ENCODE results near the gene FXR1. TPM values are rescaled to one million over a fixed set of nuclear protein-coding genes. Genes with fewer than 3 reads are reported as not detected.

The FXR1 gene
- total and polyA plus RNA-seq, 4 donors: 18.6 to 72.9 (median 46.6) TPM

- no peak for TF ChIP-seq NR2F2 (IDR thresholded peaks at IDR 0.05)
- TF ChIP-seq REST (IDR thresholded peaks at IDR 0.05): no peak
- no peak for TF ChIP-seq TAF1 (conservative IDR thresholded peaks at IDR 0.05)
- no peak for TF ChIP-seq MAX (IDR thresholded peaks at IDR 0.05)
- TF ChIP-seq ZBTB33 (IDR thresholded peaks at IDR 0.05): no peak
- TF ChIP-seq SP1 (IDR thresholded peaks at IDR 0.05): no peak
- TF ChIP-seq CTCF (IDR thresholded peaks at IDR 0.05; ENCODE audit: low read depth, low read length, missing input control): no peak
- TF ChIP-seq JUND (IDR thresholded peaks at IDR 0.05): no peak
- no peak for TF ChIP-seq YY1 (IDR thresholded peaks at IDR 0.05)
- no peak for TF ChIP-seq ATF3 (IDR thresholded peaks at IDR 0.05)
- TF ChIP-seq FOXA1 (IDR thresholded peaks at IDR 0.05): no peak
- TF ChIP-seq HNF4G (IDR thresholded peaks at IDR 0.05): no peak
- TF ChIP-seq RAD21 (IDR thresholded peaks at IDR 0.05): no peak
- no peak for DNase-seq (ENCODE audit: low spot score)
- Histone ChIP-seq H3K27ac (ENCODE audit: low read depth in 1 of 2, low read length in 2 of 2) (no peak overlapping the region), H3K4me3 (ENCODE audit: low read depth in 1 of 3, low read length in 3 of 3) (no peak overlapping the region), H3K9ac (ENCODE audit: low read depth in 1 of 2, low read length in 2 of 2) (no peak overlapping the region), H3K9me3 (ENCODE audit: control insufficient read depth in 4 of 4, low read length in 3 of 4) (no peaks in the 10 kb centered on the region), H3K4me1 (ENCODE audit: control insufficient read depth in 4 of 4, insufficient read depth in 4 of 4, low read length in 3 of 4) (peaks cover 0 to 8% (median 0%) of the 10 kb centered on the region in 4 donors), H3K36me3 (ENCODE audit: control insufficient read depth in 4 of 4, insufficient read depth in 3 of 4, low read depth in 1 of 4, low read length in 3 of 4) (no peaks in the 10 kb centered on the region), H3K27me3 (ENCODE audit: control insufficient read depth in 4 of 4, insufficient read depth in 4 of 4, low read length in 3 of 4) (no peaks in the 10 kb centered on the region)
- 94% methylated on average over 7 of the region's 7 CpGs for WGBS
Observed at GRCh38 chr3:181006541-181006940, 94.1 kb downstream of the FXR1 start.

- Histone ChIP-seq H3K4me1 (ENCODE audit: control insufficient read depth in 4 of 4, insufficient read depth in 4 of 4, low read length in 3 of 4) (peaks cover 0 to 8% (median 0%) of the 10 kb centered on the region in 4 donors), H3K27me3 (ENCODE audit: control insufficient read depth in 4 of 4, insufficient read depth in 4 of 4, low read length in 3 of 4) (no peaks in the 10 kb centered on the region), H3K27ac (ENCODE audit: low read depth in 1 of 2, low read length in 2 of 2) (no peak overlapping the region), H3K4me3 (ENCODE audit: low read depth in 1 of 3, low read length in 3 of 3) (no peak overlapping the region), H3K36me3 (ENCODE audit: control insufficient read depth in 4 of 4, insufficient read depth in 3 of 4, low read depth in 1 of 4, low read length in 3 of 4) (no peaks in the 10 kb centered on the region), H3K9ac (ENCODE audit: low read depth in 1 of 2, low read length in 2 of 2) (no peak overlapping the region), H3K9me3 (ENCODE audit: control insufficient read depth in 4 of 4, low read length in 3 of 4) (no peaks in the 10 kb centered on the region)
- WGBS: 94% methylated on average over 3 of the region's 3 CpGs
- no peak for DNase-seq (ENCODE audit: low spot score)
- TF ChIP-seq RAD21 (IDR thresholded peaks at IDR 0.05) (no peak), HNF4G (IDR thresholded peaks at IDR 0.05) (no peak), TAF1 (conservative IDR thresholded peaks at IDR 0.05) (no peak), NR2F2 (IDR thresholded peaks at IDR 0.05) (no peak), FOXA2 (IDR thresholded peaks at IDR 0.05) (no peak), HNF4A (conservative IDR thresholded peaks at IDR 0.05) (no peak), CTCF (IDR thresholded peaks at IDR 0.05; ENCODE audit: low read depth, low read length, missing input control) (no peak)
Observed at GRCh38 chr3:181007262-181007661, 94.8 kb downstream of the FXR1 start.
